GM19239 (cell line): ENCODE measurements around the gene NANOS3.
A peak's percentile ranks its signal among the peaks of the same experiment; 100 is the strongest.

Experiments used
- DNase-seq: peaks from one replicate; pipeline ENCODE4 v3.0.0; 2011; ENCODE audit warnings: low spot score; ENCODE audit not compliant: insufficient read length
- FAIRE-seq: peaks from 2 replicates; lab custom pipeline; 2011; peaks lifted over from hg19 to GRCh38; lab: Jason Lieb, UNC

The NANOS3 gene

DNA sequence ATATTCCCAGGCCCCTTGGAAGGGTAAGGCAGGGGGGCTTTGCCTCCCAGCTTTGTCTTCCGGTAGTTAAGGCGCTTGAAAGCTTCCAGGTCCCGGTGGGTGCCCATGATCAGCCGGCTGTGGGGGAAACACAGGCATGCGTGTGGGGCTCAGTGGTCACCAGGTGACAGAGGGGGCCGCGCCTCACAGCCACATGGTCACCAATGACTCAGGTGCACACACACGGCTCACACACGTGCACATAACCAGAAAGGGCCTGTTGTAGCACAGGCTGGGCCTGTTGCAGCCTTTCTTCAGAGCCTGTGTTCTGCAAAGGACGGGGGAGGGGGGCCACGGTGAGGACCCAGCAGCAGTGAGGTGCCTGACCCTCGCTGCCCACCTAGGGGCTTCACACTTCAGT, 5.9 kb downstream of the NANOS3 start:
- DNase-seq = no peak
- no peak for FAIRE-seq

DNA sequence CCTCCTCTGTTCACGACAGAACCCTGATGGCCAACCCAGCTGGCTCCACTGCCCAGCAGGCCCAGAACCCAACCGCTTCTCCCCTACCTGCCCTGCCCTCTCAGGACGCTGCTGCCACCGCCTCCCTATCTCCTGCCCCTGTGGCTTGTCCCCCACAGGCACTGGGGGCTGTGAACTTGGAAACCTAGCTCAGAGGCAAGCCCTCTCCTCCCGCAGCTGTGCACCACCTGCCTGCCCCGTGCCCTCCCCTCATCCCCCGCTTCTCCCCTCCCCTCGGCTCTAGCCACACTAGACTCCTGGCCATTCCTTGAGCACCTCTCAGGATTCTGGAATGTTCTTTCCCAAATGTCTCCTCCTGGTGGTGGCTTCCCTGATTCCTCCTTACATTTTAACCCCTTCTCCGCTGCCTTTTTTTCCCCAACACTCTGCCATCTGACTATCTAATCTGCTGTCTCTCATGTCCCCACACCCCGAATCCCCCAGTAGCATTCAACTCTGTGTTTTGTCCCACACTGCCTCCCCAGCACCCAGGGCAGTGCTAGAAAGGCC, 6.7 kb downstream of the NANOS3 start:
- DNase-seq (no peak), FAIRE-seq (no peak)

DNA sequence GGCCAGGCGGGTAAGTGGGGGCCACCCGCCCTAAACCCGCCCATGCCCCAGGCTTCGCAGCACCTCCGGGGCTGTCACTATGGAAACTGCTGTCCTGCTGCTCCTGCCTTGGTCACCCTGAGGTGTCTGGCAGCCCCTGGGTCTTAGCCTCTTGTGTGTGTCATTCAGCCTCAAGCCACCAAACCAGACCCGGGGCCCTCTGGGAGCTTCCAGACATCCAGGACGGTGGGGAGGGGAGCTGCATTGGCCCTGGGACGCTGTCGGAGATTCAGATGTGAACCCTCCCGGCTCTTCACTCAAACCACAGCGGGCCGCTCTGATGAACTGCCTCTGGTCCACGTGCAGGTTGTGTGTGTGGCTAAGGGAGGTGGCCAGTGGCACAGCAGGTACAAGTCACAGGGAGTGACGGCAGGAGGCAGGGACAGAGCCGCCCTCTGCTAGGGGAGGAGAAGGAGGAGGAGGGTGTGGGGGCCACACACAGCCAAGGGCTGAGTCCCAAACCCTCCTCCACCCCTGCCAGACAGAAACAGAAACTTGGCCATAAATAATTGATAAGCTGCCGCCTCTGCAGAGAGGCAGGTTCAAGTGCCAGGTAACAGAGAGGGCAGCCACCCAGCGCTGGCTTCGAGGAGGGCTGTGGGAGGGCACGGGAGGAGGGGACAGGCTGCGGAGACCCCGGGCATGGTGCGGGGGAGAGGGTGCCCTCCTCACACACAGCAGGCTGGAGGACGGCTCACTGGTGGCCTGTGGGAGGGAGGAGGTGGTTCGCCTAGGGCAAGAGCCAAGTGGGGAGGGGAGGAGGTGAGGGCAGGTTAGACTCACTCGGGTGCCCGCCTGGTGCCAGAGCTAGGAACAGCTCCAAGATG, 8.0 kb downstream of the NANOS3 start:
- DNase-seq (no peak), FAIRE-seq (no peak)

DNA sequence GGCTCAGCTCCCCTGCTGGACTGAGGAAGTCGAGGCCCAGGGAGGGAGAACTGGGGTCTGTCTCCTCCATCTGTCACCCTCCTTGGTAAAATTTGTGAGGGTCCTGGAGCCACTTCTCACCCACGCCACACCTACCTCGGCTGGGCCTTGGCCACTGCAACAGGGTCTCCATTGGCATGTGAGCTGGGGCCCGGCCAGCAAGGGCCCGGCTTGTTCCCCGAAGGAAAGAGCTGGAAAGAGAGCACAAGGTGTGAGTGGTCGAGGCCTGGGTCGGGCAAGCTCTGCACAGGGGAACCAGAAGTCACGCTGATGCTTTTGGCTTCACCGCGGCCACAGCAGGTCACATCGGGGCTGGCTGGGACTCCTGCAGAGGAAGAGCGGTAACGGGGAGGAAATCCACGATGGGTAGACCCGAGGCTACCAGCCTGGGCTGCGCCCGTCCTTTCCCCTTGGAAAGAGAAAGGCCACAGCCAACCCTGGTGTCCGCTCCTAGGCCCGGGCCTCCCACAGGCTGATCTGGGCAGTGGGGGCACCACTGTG, 9.0 kb downstream of the NANOS3 start:
- FAIRE-seq (no peak), DNase-seq (no peak)

DNA sequence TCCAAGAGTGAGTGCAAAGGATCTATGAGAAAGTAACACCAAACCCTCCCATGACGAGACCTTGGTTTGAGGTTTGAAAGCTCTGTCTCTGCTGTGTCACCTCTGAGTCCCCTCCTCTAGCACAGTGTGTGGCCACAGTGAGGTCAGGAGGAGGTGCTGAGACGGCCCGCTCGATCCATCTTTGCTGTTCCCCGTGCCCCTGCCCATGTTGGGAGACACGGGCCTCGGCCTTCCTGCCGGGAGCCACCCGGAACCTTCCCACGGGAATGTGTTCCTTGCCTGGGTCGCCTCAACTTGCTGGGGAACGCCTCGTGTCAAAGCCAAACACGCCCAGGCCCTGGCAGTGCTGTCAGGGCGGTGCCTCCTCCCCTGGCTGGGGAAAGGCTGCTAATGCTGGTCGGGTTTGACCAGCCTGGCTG, 10.1 kb downstream of the NANOS3 start:
- no peak for DNase-seq
- FAIRE-seq = no peak

DNA sequence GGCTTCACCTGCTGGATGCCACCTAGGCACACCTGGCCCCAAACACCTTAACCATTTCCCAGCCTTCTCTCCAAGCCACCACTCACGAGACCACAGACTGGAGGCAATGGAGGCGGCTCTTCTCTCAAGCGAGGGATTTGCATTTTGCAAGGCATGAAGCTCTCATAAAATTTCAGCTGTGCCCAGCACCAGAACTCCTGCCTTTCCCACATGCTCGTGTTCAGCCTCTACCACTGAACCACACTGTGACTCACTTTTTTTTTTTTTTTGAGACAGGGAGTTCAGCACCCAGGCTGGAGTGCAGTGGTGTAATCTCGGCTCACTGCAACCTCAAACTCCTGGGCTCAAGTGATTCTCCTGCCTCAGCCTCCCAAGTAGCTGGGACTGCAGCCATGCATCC, 10.6 kb downstream of the NANOS3 start:
- DNase-seq = no peak
- FAIRE-seq = no peak

DNA sequence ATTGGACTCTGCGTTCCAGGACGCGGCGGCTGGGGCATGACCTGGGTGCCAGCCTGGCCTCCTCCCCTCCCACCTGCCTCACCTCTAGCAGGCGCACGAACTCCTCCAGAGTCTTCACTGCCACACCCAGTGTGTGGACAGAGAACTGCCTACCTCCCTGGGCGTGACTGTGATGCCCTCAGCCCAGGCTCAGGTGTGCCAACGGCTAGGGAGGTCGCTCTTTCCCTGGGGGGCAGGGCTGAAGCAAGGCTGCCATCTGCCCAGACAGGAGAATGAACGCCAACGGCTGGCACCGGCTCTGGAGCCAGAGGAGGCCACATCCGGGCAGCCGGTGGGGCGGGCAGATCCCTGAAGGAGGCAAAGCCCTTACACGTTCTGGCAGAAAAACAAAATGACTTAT, 11.3 kb downstream of the NANOS3 start:
- FAIRE-seq (no peak), DNase-seq (no peak)

DNA sequence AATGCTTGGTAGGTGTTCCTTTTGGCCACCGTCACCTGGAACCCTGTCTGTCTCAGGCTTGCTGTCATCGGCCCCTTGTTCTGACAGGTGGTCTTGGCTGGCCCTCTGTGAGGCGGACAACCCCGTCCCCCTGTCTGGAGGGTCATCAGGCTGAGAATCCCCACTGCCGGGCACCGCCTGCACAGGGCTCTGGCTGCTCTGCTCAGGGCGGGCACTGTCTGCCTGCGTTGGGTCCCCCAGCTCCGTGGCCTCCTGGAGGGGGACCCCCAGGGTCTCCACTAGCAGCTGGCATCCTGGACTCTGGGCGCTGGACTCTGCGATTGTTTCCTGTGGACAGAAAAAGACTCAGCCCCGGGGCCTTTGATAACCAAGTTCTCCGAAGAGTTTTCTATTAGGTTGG, 13.2 kb downstream of the NANOS3 start:
- no peak for FAIRE-seq
- DNase-seq = no peak

DNA sequence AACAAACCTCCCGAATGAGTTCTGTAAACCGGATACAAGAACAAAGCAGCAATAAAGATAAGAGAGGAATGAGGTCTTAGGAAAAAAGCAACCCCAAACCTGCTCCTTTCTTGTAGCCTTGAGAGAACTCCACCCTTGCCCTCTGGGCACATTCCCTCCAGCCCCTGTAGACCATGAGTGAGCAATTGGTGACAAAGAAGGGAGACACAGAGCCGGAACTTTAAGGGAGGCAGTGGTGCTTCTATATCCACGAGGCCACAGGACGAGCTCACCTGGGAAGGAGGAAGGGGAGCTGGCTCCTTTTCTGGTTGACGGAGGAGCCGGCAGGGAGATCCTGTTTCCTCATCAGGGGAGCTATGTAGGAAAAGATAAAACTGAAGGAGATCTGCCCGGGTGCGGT, 15.9 kb downstream of the NANOS3 start:
- FAIRE-seq = no peak
- DNase-seq = no peak

DNA sequence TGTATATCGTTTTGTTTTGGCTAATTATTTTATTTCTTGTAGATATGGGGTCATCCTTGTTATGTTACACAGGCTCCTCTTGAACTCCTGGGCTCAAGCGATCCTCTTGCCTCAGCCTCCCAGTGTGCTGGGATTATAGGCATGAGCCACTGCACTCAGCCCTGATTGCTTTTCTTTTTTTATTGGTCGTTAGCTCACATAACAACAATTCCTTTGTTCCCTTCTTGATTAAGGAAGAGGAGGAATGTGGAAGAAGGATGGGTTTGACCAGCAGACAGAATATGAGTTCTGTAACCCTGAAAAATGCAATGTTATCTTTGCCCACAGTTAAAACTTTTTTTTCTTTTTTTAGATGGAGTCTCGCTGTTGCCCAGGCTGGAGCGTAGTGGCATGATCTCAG, 17.6 kb downstream of the NANOS3 start:
- FAIRE-seq = no peak
- no peak for DNase-seq

DNA sequence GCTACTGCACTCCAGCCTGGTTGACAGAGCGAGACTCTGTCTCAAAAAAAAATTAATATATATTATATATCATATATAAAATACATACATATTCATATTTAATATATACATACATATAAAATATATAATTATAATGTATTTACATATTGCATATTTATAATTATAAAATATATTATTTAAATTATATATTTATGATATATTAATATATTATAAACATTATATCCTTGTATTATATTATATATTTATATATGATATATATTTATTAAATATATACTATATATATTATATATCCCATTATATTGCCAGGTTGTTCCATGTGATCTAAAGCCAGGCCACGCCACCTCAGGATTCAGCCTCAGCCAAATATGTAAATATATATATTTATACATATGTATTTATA, 19.3 kb downstream of the NANOS3 start:
- FAIRE-seq (no peak), DNase-seq (no peak)

DNA sequence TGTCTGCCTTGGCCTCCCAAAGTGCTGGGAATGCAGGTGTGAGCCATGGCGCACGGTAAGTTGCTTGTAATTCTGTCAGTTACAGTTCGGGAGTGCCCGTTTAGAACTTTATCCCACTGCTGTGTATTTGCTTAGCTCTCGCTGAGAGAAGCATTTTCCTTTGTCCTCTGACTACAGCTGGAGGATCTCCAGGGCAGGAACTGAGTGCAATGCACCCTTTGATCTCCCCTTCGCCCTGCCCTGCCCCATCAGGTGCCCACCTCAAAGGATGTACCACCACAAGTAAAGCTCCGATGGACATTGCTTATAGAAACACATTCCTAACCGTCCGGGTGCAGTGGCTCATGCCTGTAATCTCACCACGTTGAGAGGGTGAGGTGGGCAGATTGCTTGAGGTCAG, 22.5 kb downstream of the NANOS3 start:
- no peak for DNase-seq
- no peak for FAIRE-seq

DNA sequence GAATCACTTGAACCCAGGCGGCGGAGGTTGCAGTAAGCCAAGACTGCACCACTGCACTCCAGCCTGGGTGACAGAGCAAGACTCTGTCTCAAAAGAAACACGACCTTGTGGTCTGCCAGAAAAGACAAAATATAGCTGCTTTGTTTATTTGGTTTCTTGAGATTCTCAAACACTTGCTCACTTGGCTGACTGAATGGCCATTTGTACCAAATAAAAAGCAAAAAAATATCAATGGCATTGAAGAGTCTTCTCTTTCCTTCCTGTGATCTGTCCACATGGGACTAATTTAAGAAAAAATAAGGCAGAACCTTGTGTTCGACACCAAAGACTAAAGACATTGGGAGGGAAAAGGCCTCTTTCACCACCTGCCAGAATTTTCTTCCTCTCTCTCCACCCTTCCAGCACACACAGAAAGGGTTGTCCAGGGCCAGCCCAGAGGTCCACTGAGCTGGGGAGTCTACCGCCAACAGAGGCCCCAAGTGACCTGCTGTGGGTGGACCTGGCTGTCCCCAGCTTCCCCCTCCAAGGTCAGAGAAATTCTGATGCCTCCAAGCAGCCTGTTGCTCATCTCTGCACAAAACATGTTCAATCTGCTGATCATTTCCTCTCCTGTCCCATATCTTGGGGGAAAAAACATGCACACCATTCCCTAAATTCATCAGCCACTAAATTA, 23.1 kb downstream of the NANOS3 start:
- FAIRE-seq (no peak), DNase-seq (no peak)

DNA sequence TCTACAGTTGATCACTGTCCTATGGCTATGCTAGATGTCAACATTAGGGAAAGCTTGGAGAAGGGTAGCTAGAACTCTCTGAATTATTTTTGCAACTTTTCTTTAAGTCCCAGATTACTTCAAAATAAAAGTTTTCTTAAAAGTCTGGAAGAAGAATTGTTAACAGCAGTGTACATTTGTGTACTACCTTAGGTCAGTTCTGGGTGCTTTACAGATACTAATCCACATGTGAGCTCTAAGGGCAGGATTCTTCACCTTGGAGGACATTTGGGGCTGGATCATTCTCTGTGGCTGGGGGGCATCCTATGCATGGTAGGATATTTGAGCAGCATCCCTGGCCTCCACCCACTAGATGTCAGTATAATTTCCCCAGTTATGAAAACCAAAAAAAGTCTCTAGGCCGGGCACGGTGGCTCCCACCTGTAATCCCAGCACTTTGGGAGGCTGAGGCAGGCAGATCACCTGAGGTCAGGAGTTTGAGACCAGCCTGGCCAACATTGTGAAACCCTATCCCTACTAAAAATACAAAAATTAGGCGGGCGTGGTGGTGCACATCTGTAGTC, 26.1 kb downstream of the NANOS3 start:
- no peak for DNase-seq
- no peak for FAIRE-seq

DNA sequence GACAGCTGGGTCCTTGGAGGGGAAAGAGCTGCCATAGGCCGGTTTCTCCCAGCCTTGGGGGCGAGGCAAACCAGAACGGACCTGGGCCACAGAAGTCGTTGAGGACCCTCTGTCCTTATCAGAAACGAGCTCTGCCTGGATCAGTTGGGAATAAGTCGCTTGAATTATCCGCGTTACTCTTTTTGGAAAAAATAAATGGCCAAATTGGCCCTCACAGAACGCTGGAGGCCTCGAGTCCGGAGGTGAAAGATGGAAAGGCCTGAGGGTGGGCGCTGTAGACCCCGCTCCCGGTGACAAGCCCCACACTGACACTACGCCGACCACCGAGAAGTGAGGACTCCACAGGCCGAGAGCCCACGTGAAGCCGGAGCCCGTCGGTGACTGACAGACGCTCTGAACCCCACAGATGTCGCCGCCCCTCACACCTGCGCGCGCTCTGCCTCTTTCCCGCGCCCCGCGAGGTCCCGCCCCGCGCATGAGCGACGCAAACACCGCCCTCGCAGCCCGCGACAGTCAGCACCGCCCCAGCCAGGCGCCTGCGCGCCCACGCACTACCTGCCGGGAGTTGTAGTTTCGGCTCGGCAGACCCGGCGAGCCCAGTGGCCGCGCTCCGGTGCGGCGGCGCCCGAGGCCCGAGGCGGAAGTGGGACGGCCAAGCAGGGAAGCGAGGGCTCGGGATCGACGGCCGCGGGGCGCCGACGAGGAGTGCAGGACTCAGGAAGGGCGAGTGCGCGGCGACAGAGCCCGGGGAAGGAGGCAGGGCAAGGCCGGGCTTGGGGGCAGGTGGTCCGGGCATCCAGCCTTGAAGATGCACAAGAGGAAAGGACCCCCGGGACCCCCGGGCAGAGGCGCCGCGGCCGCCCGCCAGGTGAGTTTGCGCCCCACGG, 28.9 kb downstream of the NANOS3 start, which contains the start of the genes BRME1 and CC2D1A:
BRME1 (minus strand) TSS at position 484 of the 887 bp plus-strand sequence. CDS start 1,225 bp downstream, outside the sequence.
CC2D1A (plus strand) TSS at position 568 of the 887 bp plus-strand sequence; CDS start at position 809, 241 bp downstream.
- DNase-seq (peak; percentile 100), FAIRE-seq (peak; percentile 84)

DNA sequence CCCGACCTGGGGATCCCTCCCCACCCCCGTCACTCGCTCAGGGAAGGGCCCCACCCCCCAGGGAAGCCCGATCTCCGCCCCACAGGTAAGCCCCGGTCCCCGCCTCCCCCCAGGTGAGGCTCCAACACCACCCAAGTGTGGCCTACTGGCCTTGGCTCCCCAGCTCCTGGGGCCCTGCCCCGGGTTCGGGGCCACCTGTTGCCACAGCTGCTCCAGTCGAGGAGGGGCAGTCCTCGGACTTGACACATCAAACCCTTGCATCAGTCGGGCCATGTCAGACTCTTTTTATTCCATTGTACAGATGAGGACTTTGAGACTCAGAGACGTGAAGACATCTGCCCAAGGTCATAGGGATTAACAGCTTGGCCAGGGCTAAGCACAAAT, 29.6 kb downstream of the NANOS3 start:
- DNase-seq = no peak
- FAIRE-seq = peak; percentile 26

DNA sequence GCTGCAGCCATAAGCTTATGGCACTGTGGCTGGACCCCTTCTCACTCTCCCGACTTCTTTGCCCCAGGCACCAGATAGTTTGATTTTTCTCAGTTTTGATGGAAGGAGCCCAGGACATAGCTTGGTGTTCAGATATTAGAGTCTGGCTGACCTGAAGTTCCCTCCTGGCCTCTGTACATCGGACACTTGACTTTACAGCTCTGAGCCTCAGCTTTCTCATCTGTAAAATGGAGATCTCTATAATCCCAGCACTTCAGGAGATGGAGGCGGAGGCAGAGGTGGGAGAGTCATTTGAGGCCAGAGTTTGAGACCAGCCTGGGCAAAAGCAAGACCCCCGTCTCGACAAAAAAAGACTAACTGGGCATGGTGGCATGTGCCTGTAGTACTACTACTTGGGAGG, 30.0 kb downstream of the NANOS3 start:
- DNase-seq (no peak), FAIRE-seq (peak; percentile 23)

DNA sequence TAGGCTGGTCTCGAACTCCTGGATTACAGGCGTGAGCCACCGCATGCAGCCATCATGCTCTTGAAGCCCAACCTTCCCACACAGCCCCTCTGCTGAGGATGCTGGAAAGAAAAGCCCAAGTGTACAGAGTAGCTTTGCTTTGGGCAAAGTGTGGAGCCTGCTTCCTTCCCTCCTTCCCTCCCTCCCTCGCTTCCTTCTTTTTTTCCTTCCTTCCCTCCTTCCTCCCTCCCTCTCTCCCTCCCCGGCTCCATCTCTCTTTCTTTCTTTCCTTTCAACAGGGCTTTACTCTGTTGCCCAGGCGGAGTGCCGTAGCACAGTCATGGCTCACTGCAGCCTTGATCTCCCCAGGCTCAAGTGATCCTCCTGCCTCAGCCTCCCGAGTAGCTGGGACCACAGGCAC, 31.7 kb downstream of the NANOS3 start:
- no peak for FAIRE-seq

DNA sequence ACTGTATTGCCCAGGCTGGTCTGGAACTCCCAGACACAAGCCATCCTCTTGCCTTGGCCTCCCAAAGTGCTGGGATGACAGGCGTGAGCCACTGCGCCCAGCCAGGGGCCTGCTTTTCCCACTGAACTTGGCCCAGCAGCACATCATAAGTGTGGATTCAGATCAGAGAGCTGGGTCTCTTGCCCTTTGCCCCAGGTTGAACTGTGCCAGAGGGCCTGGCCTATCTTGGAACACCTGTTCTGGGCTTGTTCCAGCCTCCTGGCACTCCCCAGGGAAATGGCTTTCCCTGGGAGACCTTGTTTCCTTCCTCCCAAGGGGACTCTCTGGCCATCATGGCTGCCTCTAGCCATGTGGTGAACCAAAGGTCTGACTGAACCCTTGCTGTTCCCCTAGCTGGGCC, 32.5 kb downstream of the NANOS3 start:
- no peak for FAIRE-seq
- DNase-seq = no peak

More for the DNA sequence above, 31.7 kb downstream of the NANOS3 start:
- no peak for DNase-seq

DNA sequence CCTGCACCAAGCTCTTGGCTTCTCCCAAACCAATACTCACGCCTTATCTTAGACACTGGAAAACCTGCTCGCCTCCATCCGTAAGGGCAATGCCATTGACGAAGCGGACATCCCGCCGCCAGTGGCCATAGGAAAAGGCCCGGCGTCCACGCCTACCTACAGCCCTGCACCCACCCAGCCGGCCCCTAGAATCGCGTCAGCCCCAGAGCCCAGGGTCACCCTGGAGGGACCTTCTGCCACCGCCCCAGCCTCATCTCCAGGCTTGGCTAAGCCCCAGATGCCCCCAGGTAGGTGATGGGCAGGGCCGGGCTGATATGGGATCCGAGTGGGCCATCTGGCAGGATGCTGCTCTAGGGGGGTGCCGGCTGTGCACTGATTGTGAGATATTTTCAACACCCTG, 36.4 kb downstream of the NANOS3 start:
- no peak for FAIRE-seq
- DNase-seq = no peak
